Measurements from ENCODE around the gene TNS4. TPM values are rescaled to one million over a fixed set of nuclear protein-coding genes. Genes with fewer than 3 reads are reported as not detected.

TNS4 gene
- total RNA-seq, 1 donor from 2014 or later, result not detected

- DNase-seq (ENCODE audit: low read depth in 2 of 2), result no peak
Measured at GRCh38 chr17:40472733-40473452, 28.5 kb downstream of the TNS4 start.

- no peak for DNase-seq (ENCODE audit: low read depth in 2 of 2)
Measured at GRCh38 chr17:40471846-40472732, 29.3 kb downstream of the TNS4 start.

- no peak for DNase-seq (ENCODE audit: low read depth in 2 of 2)
Measured at GRCh38 chr17:40470932-40471828, 30.2 kb downstream of the TNS4 start.

DNA sequence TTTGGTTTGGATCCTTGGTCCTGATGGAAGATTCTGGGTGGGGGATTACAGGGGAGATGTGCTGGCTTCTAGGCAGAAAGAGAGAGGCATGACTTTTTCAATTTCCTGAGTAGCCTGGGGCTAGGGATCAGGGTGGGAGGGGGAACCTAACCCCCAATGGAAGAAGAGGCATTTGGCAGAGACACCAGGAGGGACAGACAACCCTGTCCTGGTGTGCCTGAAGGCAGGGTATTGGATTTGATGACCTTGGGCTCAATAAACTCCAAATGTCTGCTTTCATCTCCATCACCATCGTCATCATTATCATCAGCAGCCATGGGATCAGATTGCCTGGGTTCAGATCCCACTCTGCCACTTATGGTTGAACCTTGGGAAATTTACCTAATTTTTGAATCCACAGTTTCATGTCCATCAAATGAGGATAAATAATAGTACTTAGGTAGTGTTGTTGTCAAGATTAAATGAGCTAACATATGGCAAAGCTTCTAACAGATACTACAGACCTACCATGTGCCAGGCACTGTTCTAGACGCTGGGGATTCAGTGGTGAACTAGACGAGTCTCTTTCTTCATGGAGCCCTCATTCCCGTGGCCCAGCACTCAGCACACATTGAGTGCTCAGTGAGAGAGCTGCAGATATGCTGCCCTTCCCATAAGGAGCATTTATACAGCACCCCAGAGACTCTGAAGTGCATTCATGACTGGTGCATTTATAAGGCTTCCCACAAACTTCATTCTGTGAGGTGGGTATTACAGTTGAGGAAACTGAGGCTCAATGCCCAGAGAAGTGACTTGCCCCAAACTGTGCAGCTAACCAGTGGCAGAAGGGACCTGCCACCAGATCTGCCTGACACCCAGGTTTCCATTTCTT lies 31.4 kb downstream of the TNS4 start:
- DNase-seq (ENCODE audit: low read depth in 2 of 2), result no peak

DNA sequence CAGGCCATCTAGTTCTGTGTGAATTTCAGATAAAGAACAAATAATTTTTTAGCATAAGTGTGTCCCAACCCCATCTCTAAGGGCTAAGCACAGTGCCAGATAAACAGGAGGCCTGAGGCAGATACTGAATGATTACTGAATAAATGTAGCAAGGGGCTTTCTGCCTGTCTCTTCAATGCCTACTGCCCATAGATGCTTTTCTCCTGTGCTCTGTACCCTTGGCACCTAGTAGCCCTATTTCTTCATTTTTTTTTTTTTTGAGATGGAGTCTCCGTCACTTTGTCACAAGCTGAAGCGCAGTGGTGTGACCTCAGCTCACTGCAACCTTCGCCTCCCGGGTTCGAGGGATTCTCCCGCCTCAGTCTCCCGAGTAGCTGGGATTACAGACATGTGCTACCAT lies 32.9 kb downstream of the TNS4 start:
- DNase-seq (ENCODE audit: low read depth in 2 of 2), result no peak

DNA sequence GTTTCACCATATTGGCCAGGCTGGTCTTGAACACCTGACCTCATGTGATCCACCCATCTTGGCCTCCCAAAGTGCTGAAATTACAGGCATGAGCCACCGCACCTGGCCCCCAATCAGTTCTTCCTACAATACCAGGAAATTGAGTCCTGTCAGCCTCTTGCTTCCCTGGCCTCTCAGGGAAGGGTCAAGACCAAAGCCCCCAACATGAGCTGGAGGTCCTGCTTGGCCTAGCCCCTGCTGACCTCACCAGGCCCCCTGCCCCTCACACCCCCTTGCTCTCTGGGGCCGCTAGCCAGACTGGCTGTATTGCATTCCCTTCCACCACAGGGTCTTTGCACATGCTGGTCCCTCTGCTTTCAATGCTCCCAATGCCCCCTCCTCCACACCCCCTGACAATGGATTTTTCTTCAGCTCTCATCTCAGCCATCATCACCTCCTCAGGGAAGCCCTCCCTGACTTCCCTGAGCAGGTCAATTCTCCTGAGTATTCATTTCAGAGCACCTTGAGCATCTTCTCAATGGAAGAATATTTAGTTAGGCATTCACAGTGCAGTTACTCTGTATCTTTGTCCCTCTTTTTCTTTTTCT lies 34.0 kb downstream of the TNS4 start:
- no peak for DNase-seq (ENCODE audit: low read depth in 2 of 2)

- no peak for DNase-seq (ENCODE audit: low read depth in 2 of 2)
Measured at GRCh38 chr17:40466298-40466971, 35.0 kb downstream of the TNS4 start.

- DNase-seq (ENCODE audit: low read depth in 2 of 2), result no peak
Measured at GRCh38 chr17:40464392-40464855, 37.0 kb downstream of the TNS4 start.

- no peak for DNase-seq (ENCODE audit: low read depth in 2 of 2)
Measured at GRCh38 chr17:40463122-40463550, 38.3 kb downstream of the TNS4 start.

DNA sequence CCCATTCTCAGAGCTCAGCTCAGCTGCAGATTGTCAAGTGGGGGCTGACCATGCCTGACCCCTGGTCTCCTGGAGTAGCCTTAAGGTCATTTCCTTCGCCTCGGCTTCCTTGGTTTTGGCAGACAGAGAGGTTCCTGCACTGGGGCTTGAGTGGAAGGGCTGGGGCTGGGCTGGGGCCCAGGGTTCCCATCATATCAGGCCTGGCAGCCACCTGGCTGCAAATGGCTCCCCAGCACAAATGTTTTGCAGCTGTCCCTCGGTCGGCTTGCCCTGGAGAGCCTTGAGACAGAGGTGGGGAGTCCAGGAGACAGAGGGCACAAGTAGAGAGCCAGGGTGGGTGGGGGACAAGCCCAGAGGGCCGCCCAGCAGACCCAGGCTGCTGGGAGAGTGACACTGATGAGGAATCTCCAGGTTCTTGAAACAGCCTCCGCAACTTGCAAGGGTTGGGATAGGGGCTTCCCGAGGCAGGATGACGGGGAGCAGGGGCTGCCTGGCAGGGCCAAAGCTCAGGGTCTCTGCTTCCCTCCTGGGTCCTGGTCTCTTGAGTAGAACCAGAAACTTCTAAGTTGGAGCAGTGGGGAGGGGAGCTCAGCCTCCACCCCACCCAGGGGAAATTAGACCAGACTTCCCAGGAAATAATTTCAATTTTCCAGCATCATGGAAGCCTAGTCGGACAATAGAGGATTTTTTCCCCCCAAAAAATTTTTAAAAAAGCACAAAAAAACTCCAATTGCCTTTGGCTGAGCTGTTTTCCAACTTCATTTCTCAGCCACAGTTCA lies 38.9 kb downstream of the TNS4 start:
- no peak for DNase-seq (ENCODE audit: low read depth in 2 of 2)

- DNase-seq (ENCODE audit: low read depth in 2 of 2), result no peak
Measured at GRCh38 chr17:40461732-40462342, 39.6 kb downstream of the TNS4 start.

GRCh38 chr17:40460968-40461731 lies 40.3 kb downstream of the TNS4 start:
- no peak for DNase-seq (ENCODE audit: low read depth in 2 of 2)

- no peak for DNase-seq (ENCODE audit: low read depth in 2 of 2)
Measured at GRCh38 chr17:40460604-40460967, 40.8 kb downstream of the TNS4 start.

- DNase-seq (ENCODE audit: low read depth in 2 of 2), result no peak
Measured at GRCh38 chr17:40459636-40460603, 41.5 kb downstream of the TNS4 start.

DNA sequence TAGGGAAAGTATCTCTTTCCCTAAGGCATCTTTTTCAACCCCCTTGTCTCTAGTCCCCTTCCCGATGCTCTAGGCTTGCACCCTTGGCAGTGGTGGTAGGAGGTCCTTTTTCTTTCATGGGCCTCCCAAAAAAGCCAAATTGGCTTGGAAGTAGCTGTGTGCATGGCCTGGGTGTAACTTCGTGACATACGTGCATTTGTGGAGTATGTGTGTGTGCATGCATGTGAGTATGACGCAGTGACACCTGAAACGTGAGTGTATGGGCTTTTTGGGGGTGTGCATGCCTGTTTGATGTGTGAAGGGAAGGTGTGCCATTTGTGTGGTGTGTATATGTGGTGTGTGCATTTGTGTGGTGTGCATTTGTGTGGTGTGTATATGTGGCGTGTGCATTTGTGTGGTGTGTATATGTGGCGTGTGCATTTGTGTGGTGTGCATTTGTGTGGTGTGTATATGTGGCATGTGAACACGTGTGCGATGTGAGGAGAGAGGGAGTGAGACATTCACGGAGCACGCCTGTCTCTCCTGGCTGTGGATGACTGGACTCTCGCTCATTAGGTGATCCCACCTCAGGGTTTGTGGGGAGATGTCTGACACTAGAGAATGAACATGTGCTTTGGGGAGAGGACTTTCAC lies 42.5 kb downstream of the TNS4 start:
- no peak for DNase-seq (ENCODE audit: low read depth in 2 of 2)
